Measurements from ENCODE around the gene PREB.
"Not testable (repeated sequence)": the region's sequence is repeated elsewhere in the genome, so short reads cannot be mapped to it uniquely, and the experiment has no call there.

PREB gene

DNA sequence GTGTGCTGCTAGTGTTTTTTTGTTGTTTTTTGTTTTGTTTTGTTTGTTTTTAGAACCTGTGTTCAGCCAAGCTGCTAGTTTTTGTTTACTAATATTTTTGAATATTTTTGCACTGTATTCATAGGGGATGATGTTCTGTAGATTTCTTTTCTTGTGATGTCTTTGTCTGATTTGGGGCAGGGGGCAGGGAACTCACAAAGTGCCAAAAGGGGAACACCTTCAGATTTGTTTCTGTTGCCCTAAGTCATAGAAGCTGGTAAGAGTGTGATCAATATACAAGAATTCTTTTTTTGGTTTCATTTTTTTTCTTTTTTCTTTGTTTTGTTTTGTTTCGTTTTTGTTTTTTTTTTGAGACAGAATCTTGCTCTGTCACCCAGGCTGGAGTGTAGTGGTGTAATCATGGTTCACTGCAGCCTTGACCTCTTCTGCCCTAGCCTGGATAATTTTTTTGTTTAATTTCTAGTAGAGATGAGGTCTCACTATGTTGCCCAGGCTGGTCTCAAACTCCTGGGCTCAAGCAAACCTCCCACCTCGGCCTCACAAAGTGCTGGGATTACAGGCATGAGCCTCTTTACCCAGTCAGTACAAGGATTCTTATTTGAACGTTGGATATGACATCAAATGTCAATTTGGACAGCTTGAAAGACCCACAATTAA, 45.0 kb upstream of the PREB start:
- Histone ChIP-seq H3K9me2 (replicated peaks; ENCODE audit: low read depth, low read length) (no peaks in the 10 kb centered on the region), H3K4me2 (ENCODE audit: low read depth, low read length, poor library complexity, severe bottlenecking) (no peak overlapping the region), H4K20me1 (ENCODE audit: insufficient read depth, low read length, poor library complexity, severe bottlenecking) (no peaks in the 10 kb centered on the region), H3K4me3 (ENCODE audit: low read length, poor library complexity, severe bottlenecking) (no peak overlapping the region), H3K9me3 (ENCODE audit: insufficient read depth, low read depth, low read length) (no peaks in the 10 kb centered on the region), H3F3A (ENCODE audit: low read depth) (no peaks in the 10 kb centered on the region), H3K4me1 (ENCODE audit: insufficient read depth, low read length, poor library complexity, severe bottlenecking) (no peaks in the 10 kb centered on the region), H3K36me3 (ENCODE audit: insufficient read depth, low read length) (no peaks in the 10 kb centered on the region), H3K79me2 (ENCODE audit: insufficient read depth, low read length) (no peaks in the 10 kb centered on the region), H3K27me3 (ENCODE audit: insufficient read depth, low read length, poor library complexity, severe bottlenecking) (no peaks in the 10 kb centered on the region), H2AFZ (ENCODE audit: low read length) (no peak overlapping the region), H3K9ac (ENCODE audit: low read depth, low read length, poor library complexity, severe bottlenecking) (no peak overlapping the region)
- TF ChIP-seq CTCF (conservative IDR thresholded peaks at IDR 0.05; ENCODE audit: low read length) (no peak), EZH2phosphoT487 (IDR thresholded peaks at IDR 0.05; ENCODE audit: borderline replicate concordance) (no peak)

- Histone ChIP-seq H3K4me2 (ENCODE audit: low read depth, low read length, poor library complexity, severe bottlenecking) (no peak overlapping the region), H3K9me3 (ENCODE audit: insufficient read depth, low read depth, low read length) (no peaks in the 10 kb centered on the region)
- no peak for TF ChIP-seq EZH2phosphoT487 (IDR thresholded peaks at IDR 0.05; ENCODE audit: borderline replicate concordance)
- TF ChIP-seq CTCF (conservative IDR thresholded peaks at IDR 0.05; ENCODE audit: low read length), result no peak
These were observed 44.0 kb upstream of the PREB start for GRCh38 chr2:27178469-27178868.

GRCh38 chr2:27177441-27178351, 43.3 kb upstream of the PREB start:
- Histone ChIP-seq H3K4me3 (ENCODE audit: low read length, poor library complexity, severe bottlenecking) (no peak overlapping the region), H3F3A (ENCODE audit: low read depth) (no peaks in the 10 kb centered on the region)

More at GRCh38 chr2:27178469-27178868, 44.0 kb upstream of the PREB start:
- H3K36me3 ChIP-seq (ENCODE audit: insufficient read depth, low read length), result no peaks in the 10 kb centered on the region
- no peaks in the 10 kb centered on the region for H3K79me2 ChIP-seq (ENCODE audit: insufficient read depth, low read length)
- H2AFZ ChIP-seq (ENCODE audit: low read length), result no peak overlapping the region
- H3K9ac ChIP-seq (ENCODE audit: low read depth, low read length, poor library complexity, severe bottlenecking), result no peak overlapping the region
- H4K20me1 ChIP-seq (ENCODE audit: insufficient read depth, low read length, poor library complexity, severe bottlenecking), result no peaks in the 10 kb centered on the region
- H3K9me2 ChIP-seq (replicated peaks; ENCODE audit: low read depth, low read length), result no peaks in the 10 kb centered on the region
- no peaks in the 10 kb centered on the region for H3F3A ChIP-seq (ENCODE audit: low read depth)
- no peak overlapping the region for H3K4me3 ChIP-seq (ENCODE audit: low read length, poor library complexity, severe bottlenecking)
- H3K4me1 ChIP-seq (ENCODE audit: insufficient read depth, low read length, poor library complexity, severe bottlenecking), result no peaks in the 10 kb centered on the region
- no peaks in the 10 kb centered on the region for H3K27me3 ChIP-seq (ENCODE audit: insufficient read depth, low read length, poor library complexity, severe bottlenecking)

GRCh38 chr2:27175781-27176180, 41.3 kb upstream of the PREB start:
- H4K20me1 ChIP-seq (ENCODE audit: insufficient read depth, low read length, poor library complexity, severe bottlenecking); H3K4me1 ChIP-seq (ENCODE audit: insufficient read depth, low read length, poor library complexity, severe bottlenecking); H3K9me3 ChIP-seq (ENCODE audit: insufficient read depth, low read depth, low read length); H3K9me2 ChIP-seq (replicated peaks; ENCODE audit: low read depth, low read length); H3K4me2 ChIP-seq (ENCODE audit: low read depth, low read length, poor library complexity, severe bottlenecking); H2AFZ ChIP-seq (ENCODE audit: low read length); H3K27me3 ChIP-seq (ENCODE audit: insufficient read depth, low read length, poor library complexity, severe bottlenecking); H3F3A ChIP-seq (ENCODE audit: low read depth); H3K9ac ChIP-seq (ENCODE audit: low read depth, low read length, poor library complexity, severe bottlenecking); H3K79me2 ChIP-seq (ENCODE audit: insufficient read depth, low read length); H3K4me3 ChIP-seq (ENCODE audit: low read length, poor library complexity, severe bottlenecking); H3K36me3 ChIP-seq (ENCODE audit: insufficient read depth, low read length): not testable (repeated sequence)

More at GRCh38 chr2:27177441-27178351, 43.3 kb upstream of the PREB start:
- Histone ChIP-seq H3K79me2 (ENCODE audit: insufficient read depth, low read length) (no peaks in the 10 kb centered on the region), H3K27me3 (ENCODE audit: insufficient read depth, low read length, poor library complexity, severe bottlenecking) (no peaks in the 10 kb centered on the region), H4K20me1 (ENCODE audit: insufficient read depth, low read length, poor library complexity, severe bottlenecking) (no peaks in the 10 kb centered on the region), H3K9me3 (ENCODE audit: insufficient read depth, low read depth, low read length) (no peaks in the 10 kb centered on the region), H2AFZ (ENCODE audit: low read length) (no peak overlapping the region), H3K4me2 (ENCODE audit: low read depth, low read length, poor library complexity, severe bottlenecking) (no peak overlapping the region), H3K4me1 (ENCODE audit: insufficient read depth, low read length, poor library complexity, severe bottlenecking) (no peaks in the 10 kb centered on the region), H3K9ac (ENCODE audit: low read depth, low read length, poor library complexity, severe bottlenecking) (no peak overlapping the region), H3K36me3 (ENCODE audit: insufficient read depth, low read length) (no peaks in the 10 kb centered on the region), H3K9me2 (replicated peaks; ENCODE audit: low read depth, low read length) (no peaks in the 10 kb centered on the region)
- TF ChIP-seq EZH2phosphoT487 (IDR thresholded peaks at IDR 0.05; ENCODE audit: borderline replicate concordance) (no peak), CTCF (conservative IDR thresholded peaks at IDR 0.05; ENCODE audit: low read length) (no peak)
